Lower leg skin (tissue), 4 donors: ENCODE data around the gene GLTP. TPM values are rescaled to one million over a fixed set of nuclear protein-coding genes. Genes with fewer than 3 reads are reported as not detected.

Experiments
- DNase-seq, 2 donors: peaks; one replicate each; pipeline ENCODE4 v3.0.0-alpha.2; 2019; ENCODE audit warnings: low spot score in 2 of 2
- H3K4me3 ChIP-seq: fragments of 200-600 bp; sonication (generic); 2 replicates; pipeline ENCODE4 v1.5.1; 2017; ENCODE audit warnings: mild to moderate bottlenecking, low read depth; ENCODE audit not compliant: poor library complexity, severe bottlenecking
- CTCF ChIP-seq, 3 donors: fragments of 450-650 bp; IDR thresholded peaks; one replicate each; pipeline ENCODE4 v1.5.1; 2016; ENCODE audit warnings: antibody characterized with exemption in 3 of 3, mild to moderate bottlenecking in 3 of 3, moderate library complexity in 2 of 3
- POLR2A ChIP-seq, 2 donors: fragments of 450-650 bp; IDR thresholded peaks; one replicate each; pipeline ENCODE4 v1.6.1; 2016 to 2017; ENCODE audit warnings: antibody characterized with exemption in 2 of 2, mild to moderate bottlenecking in 1 of 2, moderate library complexity in 1 of 2
- WGBS, 2 donors: methylation state at CpG; one replicate each; pipeline ENCODE4 v1.1.5; 2018; 5-methylcytosine and 5-hydroxymethylcytosine counted together
- intact Hi-C: fragments of 100-400 bp; cut with DNase I; formaldehyde crosslinking; loops from one replicate; pipeline ENCODE4 v1.15.0; 2023; ENCODE audit warnings: low total_unique reads
- total RNA-seq, 4 donors: library from RNA; depleted of rRNA; stranded (reverse); fragments of >200 nt; gene quantifications; one replicate each; pipeline ENCODE4 v1.1.0, GENCODE V29; 2016

The GLTP gene
- total RNA-seq, 4 donors from 2014 or later: 536 to 775 (median 660) TPM

- TF ChIP-seq POLR2A (IDR thresholded peaks at IDR 0.05): no peak
- TF ChIP-seq CTCF (IDR thresholded peaks at IDR 0.05): no peak
- intact Hi-C loops: no loop called here
- 38 to 53% methylated on average over 19 to 27 of the region's 67 CpGs for WGBS, 2 donors
- peak within 1 kb of the TSS; percentile 31 for H3K4me3 ChIP-seq
- no peak for DNase-seq
Measured at GRCh38 chr12:109833307-109834189, 46.8 kb downstream of the GLTP start, which contains the start of gene TRPV4. TSS of gene TRPV4 (minus strand) at chr12:109833398. CDS start at chr12:109814796, 18,602 bp downstream.

GRCh38 chr12:109832541-109833306 is 47.6 kb downstream of the GLTP start:
- intact Hi-C loops: no loop called here
- TF ChIP-seq POLR2A (IDR thresholded peaks at IDR 0.05) (no peak), CTCF (IDR thresholded peaks at IDR 0.05) (no peak)
- H3K4me3 ChIP-seq: peak overlapping the region; percentile 31
- DNase-seq: no peak
- 23 to 28% methylated on average over 7 to 12 of the region's 31 CpGs for WGBS, 2 donors

GRCh38 chr12:109831929-109832328 is 48.4 kb downstream of the GLTP start:
- intact Hi-C loops: no loop called here
- 51 to 59% methylated on average over 7 to 9 of the region's 9 CpGs for WGBS, 2 donors
- TF ChIP-seq POLR2A (IDR thresholded peaks at IDR 0.05) (no peak), CTCF (IDR thresholded peaks at IDR 0.05) (no peak)
- DNase-seq: no peak
- no peak overlapping the region for H3K4me3 ChIP-seq

GRCh38 chr12:109831365-109831764 is 49.0 kb downstream of the GLTP start:
- no peak for DNase-seq
- no peak for TF ChIP-seq CTCF (IDR thresholded peaks at IDR 0.05)
- no peak for TF ChIP-seq POLR2A (IDR thresholded peaks at IDR 0.05)
- intact Hi-C loops: no loop called here
- H3K4me3 ChIP-seq: no peak overlapping the region
- WGBS, 2 donors: 48 to 49% methylated on average over 6 of the region's 6 CpGs

GRCh38 chr12:109830718-109831117 is 49.6 kb downstream of the GLTP start:
- DNase-seq: no peak
- intact Hi-C loops: no loop called here
- TF ChIP-seq POLR2A (IDR thresholded peaks at IDR 0.05): no peak
- TF ChIP-seq CTCF (IDR thresholded peaks at IDR 0.05): no peak
- H3K4me3 ChIP-seq: no peak overlapping the region
- WGBS, 2 donors: 44 to 60% methylated on average over 2 of the region's 2 CpGs
